OCI-LY1 (cell line): ENCODE data around the gene MOB3C.

Experiments used
- CTCF ChIP-seq: fragments of 200-600 bp; sonication (generic), shearing (Covaris generic); IDR thresholded peaks from 2 replicates; pipeline ENCODE4 v1.5.1; 2017; ENCODE audit warnings: mild to moderate bottlenecking, antibody characterized with exemption, low read length, moderate library complexity, mixed read lengths
- EZH2 ChIP-seq: fragments of 200-600 bp; sonication (generic), shearing (Covaris generic); IDR thresholded peaks from 2 replicates; pipeline ENCODE4 v1.8.0; 2017; ENCODE audit warnings: borderline replicate concordance, mixed run types, mild to moderate bottlenecking, antibody characterized with exemption, low read length, moderate library complexity, mixed read lengths

GRCh38 chr1:46655848-46656247, 39.2 kb upstream of the MOB3C start:
- no peak for TF ChIP-seq CTCF
- TF ChIP-seq EZH2: no peak
